ENCODE measurements around the gene ANKRD33B.
A peak's percentile ranks its signal among the peaks of the same experiment; 100 is the strongest.

The ANKRD33B gene

DNA sequence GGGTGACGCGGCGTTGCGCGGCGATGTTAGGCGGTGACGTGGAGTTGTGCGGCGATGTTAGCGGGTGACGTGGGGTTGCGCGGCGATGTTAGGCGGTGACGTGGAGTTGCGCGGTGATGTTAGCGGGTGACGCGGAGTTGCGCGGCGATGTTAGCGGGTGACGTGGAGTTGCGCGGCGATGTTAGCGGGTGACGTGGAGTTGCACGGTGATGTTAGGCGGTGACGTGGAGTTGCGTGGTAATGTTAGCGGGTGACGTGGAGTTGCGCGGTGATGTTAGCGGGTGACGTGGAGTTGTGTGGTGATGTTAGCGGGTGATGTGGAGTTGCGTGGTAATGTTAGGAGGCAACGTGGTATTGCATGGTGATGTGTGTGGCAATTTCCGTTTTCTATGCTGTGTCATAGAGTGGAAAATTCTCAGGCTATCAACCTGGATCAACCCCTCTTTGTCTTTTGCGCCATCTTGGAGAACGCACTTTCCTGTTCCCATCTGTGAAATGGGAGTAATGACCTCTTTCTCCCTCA lies 76.0 kb downstream of the ANKRD33B start:
- DNase-seq: no peak

DNA sequence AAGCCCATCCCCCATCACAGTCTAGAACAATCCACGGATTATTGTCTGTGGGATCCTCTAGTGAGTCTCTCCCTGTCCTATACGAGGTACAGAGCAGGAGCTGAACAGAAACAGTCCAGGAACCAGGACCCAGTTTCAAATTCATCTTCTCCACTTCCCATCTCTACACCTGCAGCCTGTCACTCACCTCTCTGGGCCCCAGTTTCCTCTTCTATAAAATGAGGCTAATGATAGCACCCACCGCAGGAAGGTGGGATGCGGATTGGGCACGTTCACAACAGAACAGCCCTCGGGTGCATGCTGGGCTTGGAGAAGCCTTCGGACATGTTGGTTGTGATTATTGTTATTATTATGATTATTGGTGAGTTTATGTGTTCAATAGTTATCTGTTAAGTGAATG lies 78.5 kb downstream of the ANKRD33B start:
- no peak for DNase-seq

DNA sequence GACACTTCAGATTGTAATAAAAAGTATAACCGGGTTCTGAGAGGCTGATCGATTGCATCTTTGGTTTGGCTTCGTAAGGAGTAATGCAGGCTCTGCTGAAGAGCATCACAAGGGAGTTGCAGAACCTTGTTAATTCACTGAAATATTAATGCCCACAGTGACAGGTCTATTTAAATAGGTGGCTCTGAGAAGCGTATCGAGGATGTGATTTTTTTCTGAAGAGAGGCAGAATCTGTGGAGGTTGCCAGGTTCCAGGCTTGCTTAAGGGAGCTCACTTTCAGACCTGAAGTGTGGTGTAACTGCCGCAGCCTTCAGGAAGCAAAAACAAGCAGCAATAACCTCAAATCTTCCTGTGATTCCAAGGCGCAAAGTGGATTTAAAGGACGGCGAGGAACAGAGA lies 80.3 kb downstream of the ANKRD33B start:
- no peak for DNase-seq

DNA sequence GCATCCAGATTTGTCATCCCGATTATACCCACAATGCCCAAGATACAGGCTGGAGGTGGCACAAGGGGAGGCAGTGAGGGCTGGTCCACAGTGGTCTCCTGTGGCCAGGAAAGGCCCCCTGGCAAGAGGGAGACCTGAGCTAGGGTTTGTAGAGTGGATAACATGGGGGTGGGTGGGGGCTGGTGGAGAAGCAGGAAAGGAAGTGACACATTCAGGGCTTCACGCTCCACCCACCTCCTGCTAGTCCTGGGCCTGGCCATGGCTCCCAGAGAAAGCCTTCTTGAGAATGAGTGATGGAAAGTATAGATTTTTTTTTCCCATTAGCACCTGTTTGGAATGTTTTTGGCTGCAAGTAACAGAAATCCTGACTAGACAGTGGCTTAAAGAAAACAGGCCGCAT lies 81.3 kb downstream of the ANKRD33B start:
- DNase-seq: no peak

DNA sequence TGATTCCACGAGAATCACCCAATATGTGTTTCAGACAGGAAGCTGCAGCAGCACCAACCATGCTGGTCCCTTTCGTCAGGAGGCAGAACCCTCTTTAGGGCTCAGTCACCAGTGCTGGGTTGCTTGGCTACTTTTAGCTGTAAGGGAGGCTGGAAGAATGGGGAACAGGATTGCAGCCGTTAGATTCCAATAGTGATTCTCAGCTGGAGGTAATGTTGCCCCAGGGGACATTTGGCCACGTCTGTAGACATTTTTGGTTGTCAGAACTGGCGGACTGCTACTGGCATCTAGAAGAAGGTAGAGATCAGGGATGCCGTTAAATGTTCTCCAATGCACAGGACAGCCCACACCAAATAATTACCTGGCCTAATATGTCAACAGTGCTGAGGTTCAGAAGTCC lies 81.8 kb downstream of the ANKRD33B start:
- no peak for DNase-seq

DNA sequence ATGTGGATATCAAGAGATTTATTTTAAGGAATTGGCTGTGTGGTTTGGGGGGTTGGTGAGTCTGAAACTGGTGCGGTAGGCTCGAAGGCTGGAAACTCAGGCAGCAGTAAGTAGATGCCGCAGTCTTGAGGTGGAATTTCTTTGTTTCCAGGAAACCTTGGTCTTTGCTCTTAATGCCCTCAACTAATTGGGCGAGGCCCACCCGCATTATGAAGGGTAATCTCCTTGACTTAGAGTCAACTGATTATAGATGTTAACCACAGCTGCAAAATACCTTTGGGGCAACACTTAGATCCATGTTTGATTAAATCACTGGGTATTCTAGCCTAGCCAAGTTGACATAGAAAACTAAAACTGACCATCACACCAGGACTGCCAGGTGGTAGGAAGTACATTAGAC lies 83.8 kb downstream of the ANKRD33B start:
- no peak for DNase-seq

DNA sequence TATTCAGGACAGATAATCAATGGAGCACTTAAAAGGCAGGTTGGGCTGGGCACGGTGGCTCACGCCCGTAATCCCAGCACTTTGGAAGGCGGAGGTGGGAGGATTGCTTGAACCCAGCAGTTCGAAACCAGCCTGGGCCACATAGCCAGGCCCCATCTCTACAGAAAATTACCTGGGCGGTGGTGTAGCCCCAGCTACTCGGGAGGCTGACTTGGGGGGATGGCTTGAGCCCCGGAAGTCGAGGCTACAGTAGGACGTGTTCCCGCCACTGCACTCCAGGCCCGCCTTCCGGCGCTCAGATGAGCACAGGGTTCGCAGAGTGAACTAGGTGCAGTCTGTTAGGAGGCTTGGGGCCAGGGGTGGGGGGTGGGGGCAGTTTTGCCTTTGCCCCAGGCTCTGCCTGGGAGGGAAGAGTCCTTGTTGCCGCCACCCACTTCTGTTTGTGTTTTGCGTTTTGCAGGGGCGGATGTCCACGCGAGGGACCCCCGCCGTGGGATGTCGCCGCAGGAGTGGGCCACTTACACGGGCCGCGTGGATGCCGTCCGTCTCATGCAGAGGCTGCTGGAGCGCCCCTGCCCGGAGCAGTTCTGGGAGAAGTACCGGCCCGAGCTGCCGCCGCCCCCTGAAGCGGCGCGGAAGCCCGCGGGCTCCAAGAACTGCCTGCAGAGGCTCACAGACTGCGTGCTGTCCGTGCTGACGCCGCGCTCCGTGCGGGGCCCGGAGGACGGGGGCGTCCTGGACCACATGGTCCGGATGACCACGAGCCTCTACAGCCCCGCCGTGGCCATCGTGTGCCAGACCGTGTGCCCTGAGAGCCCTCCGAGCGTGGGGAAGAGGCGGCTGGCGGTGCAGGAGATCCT lies 85.2 kb downstream of the ANKRD33B start:
- no peak for DNase-seq

DNA sequence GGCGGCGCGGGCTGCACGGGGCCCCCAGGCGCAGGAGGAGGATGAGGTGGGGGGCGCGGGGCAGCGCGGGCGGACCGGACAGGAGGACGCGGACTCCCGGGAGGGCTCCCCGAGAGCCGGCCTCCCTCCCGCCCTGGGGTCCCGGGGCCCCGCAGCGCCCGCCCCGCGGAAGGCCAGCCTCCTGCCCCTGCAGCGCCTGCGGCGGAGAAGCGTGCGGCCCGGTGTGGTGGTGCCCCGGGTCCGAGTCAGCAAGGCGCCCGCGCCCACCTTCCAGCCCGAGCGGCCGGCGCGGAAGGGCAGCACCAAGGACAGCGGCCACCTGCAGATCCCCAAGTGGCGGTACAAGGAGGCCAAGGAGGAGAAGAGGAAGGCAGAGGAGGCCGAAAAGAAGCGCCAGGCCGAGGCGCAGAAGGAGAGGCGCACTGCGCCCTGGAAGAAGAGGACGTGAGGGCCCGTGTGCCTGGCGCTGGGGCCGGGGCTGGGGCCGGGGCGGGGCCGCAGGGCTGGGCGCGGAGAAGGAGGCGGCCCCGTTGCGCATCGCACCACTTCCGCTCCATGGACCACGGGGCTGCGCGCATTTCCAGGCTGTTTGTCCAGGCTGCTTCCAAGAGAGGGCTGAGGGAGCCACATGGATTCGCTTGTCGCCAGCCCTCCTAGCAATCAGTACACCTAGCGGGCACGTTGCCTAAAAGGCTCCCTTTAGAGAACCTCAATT lies 86.0 kb downstream of the ANKRD33B start:
- no peak for DNase-seq

DNA sequence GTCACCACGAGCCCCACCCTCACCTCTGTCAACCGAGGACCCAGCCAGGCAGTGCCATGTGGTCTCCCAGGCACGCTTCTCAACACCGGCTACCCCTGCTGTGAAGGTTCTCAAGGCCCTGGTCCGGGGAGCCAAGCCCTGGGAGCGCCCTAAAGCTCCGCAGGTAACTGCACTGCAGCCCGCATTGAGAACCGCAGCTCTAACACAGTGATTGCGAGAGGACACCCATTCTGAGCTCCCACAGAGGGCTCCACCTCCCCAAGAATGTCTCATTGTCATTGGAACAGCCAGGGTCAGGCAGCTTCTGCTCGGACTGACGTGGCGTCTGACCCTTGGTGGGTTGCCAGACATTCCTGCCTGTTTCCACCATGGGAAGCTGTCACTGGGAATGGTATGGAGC lies 88.3 kb downstream of the ANKRD33B start:
- no peak for DNase-seq

DNA sequence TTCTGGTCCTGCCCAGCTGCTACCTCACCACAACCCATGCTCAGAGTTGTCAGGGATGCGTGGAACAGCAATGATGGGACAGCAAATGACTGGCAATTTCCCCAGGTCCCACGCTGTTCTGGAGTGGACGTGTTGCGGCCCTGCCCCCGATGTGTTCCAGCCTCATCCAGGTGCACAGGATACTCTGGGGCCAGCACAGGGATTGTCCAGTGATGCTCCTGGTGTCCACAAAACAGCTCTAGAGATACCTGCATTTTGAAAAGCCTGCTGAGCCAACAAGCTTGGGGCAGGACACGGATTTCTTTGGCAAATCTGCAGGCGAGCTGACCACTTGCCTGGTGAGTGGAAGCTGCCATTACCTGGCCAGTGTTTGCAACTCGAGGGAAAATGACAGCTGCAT lies 88.7 kb downstream of the ANKRD33B start:
- no peak for DNase-seq

DNA sequence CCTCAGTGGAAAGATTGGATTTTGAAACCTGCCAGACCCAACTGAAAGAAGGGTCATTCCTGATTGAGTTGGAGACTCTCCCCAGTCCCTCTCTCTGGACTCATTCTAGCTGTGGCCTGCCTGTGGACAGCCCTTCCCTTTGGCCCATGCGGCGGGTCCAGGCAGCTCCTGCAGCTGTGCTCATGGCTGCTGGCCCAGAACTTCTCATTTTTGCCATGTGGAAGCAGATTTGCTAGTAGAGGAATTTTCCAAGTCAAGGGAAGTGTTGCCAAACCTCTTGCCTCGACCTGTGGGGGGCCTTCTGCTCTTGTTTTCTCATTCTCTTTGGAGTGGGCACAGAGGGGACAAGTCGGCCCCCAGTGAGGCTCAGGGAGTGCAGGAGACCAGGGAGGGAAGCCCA lies 89.2 kb downstream of the ANKRD33B start:
- no peak for DNase-seq

DNA sequence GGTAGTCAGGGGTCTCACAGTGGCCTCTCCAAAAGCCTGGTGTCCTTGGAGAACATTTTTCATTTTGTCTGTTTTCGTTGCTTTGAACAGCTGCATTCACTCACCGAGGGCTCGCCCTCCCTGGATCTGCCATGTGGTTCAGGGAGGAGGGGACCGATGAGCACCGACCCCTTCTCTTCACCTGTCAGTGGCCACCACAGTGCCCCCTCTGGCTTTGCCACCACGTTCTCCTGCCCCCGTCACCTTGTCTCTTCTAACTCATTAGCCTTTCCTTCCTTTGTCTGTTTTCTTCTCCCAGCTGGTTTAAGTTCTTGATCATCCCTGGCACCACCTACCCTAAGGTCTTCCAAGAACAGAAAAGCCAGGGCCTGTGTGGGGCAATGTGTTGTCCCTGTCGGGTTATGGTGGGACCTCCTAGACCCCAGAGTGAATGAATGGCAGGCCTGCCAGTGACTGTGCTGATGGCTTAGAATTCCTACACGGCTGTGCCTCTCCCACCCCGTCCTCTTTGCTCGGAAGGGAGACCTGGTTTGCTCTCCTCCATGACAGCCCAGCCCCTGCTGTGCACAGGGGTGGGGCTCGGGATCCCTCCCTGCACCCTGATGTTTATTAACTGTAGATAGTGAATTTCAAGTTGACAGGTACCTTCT lies 90.0 kb downstream of the ANKRD33B start:
- no peak for DNase-seq

DNA sequence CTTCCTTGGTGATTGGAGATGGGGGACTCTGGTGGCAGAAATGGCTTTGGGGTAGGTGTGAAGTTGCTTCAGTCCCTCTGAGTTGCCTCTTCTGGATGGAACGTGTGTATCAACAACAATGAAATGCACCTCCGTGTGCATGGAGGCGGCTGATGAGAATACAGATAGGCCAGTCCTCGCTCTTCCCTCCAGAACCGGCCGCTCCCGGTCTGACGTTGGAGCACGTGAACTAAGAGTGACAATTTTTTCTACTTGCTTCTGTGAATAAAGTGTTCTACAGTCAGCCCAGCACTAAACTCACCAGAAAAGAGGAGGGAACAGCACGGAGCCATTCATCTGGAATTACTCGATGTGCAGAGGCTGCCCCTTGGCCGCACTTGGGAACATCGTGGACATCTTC lies 90.7 kb downstream of the ANKRD33B start:
- no peak for DNase-seq

DNA sequence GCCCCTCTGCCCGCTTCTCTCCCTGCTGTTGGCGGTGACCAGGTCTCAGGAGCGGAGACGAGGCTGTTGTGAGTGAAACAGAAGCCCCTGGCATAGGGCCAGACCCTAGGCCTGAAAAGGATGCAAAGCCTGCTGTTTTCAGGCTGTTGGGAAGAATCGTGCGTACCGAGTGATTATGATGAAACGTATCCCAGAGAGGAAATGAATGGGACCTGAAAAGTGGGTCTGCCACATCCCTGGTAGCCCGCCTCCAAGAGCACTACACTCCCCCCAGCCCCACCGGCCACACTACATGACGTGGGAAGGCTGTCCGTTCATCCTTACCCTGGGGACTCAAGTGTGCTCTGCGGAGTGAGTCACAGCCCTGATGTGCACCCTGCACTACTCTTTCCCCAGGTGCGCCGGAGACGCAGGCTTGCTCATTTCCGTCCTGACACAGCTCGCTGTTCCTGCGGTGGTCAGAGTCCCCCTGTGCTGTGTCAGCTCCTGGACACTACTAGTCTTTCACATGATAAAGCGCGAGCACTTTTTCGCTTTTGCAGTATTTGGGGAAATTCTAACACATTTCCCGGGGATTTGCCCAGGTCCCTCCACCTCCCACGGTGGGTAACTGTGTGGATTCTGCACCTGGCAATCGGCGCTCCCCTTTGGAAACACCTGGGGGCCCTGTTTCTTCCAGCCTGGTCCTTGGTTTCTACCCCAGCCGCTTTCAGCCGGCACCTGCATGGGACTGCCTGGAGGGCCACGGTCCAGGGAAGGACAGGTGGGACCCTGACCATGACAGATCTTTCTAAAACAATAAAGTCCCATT lies 91.5 kb downstream of the ANKRD33B start:
- DNase-seq: peak; percentile 51

DNA sequence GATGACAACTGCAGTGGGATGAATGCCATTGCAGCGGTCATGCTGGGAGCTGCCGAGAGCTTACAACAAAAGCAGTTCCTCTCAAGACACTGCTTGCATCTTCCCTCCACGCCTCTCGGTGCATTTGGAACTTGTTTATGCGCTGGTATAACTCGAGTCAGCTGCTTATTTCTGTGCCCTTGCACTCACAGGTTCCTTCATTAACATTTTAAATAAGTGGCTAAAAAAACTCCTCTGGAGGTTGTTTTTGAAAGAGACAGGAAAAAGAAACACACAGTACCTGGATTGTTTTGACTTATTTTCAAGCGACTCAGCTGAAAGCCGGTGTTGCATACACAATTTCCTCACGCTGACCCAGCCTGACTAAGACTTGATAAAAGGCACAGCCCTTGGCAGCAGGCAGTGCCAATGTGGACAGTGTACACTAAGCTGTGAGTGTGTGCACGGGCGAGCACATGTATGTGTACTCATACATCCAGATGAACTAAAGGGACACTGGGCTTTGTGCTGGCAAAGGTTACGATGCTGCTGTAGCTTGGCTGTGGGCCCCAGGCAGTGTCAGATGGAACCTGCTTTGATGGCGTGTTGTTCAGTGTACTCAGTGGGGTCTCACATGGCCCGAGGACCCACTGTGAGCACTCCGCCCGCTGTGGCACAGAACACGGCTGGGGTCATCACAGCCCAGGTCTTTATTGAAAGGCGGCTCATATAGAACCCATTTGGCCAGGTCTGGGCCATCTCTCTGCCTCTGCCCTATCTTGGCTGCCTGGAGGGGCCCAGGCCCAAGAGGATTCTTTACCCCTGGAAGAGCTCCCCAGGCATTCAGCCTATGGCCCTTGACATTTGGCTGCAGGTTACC lies 92.3 kb downstream of the ANKRD33B start:
- no peak for DNase-seq

DNA sequence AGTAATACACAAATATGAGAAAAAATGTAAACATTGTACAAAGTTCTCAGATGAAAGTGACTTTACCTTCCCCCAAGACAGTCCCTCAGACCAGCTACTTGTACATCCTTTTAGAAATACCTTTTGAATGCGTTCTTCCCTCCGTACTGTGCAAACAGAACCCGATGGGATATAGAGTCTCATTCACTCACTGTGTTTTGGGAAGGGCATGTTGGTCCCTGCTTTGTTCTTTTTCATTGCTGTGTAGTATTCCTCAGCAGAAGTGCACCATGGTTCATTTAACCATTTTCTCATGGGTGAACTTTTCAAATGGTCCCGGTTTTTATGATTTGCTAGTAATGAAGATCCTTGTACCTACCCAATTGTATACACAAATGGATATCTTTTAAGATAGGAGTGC lies 94.4 kb downstream of the ANKRD33B start:
- no peak for DNase-seq

DNA sequence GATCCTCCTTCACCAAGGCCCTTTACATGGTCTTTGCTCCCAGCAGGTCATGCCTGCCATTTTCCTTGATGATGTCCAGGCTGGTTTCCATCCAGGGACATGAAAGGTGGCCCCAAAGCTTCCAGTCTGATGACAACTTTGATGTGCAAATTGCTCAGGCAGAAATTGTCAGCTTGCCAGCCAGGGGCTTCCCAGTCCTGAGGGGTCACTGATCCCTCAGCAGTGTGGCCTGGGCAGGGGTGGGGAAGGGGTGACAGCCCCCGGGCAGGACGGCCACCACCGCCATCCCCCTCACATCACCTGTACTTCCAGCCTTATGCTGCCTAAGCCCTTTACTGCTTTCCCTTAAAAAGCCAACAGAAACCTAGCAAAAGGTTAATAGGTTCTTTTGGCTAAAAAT lies 96.3 kb downstream of the ANKRD33B start:
- DNase-seq: no peak

DNA sequence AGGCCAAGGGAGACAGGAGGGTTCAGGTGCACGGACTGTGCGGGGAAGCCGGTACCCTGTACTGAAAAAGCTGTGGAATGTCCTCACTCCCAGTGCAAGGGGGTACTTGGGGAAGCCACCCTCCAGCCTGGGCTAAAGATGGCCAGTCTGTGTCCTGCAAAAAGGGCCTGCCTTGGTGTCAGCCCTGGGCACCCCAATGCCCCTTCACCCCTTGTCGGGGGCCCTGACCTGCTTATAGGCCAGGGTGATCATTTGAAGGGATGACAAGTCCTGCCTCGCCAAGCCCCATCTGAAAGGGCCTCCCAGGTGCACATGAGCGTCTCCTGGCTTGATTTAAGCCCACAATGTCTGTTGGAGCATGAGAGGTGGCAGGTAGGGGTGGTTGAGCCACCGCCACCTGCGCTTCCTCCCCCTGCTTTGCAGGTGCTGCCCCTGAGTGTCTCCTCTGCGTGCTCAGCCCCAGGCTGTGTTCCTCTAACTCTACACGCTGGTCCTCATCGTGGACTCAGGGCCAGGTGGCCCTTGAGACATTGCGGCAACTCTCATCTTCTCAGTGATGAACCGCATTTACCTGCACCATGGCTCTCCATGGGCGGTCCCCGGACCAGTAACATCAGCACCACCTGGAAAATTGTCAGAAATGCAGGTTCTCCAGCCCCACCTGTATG lies 97.0 kb downstream of the ANKRD33B start:
- no peak for DNase-seq

DNA sequence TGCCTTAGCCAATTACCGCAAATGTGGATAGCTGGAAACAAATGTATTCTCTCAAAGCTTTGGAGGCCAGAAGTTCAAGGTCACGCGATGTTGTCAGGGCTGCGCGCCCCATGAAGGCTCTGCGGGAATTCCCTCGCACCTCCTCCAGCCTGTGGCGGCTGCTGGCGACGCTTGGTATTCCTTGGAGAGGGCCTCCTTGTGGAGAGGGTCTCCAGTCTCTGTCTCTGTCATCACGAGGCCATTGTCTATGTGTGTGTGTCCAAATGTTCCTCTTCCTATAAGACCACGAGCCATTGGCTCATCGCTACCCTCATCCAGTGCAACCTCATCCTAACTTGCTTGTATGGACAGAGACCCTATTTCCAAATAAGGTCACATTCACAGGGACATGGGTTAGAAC lies 97.5 kb downstream of the ANKRD33B start:
- DNase-seq: no peak

DNA sequence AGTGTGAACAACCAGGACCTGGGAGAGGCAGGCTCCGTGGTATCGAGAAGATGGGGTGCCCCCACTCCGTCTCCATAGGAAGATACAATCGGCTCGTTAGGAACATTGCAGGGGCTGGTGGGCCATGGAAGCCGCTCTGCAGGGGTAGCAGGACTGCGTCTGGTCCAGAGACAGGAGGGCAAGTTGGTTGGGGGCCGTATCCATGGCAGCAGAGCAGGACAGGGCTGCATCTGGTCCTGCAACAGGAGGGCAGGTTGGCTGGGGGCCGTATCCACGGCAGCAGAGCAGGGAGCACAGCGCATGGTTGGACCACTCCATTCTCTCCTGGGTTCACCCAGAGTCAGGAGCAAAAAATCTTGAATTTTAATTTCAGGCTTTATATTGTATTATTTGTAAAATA lies 98.2 kb downstream of the ANKRD33B start:
- DNase-seq: no peak

All from NCI-H2171 treated with DMSO at 0.1 percent for 48 hours (cell line).